SU-DHL-6 (cell line): ENCODE measurements around the gene FNBP1L.
"Not testable (repeated sequence)": the region's sequence is repeated elsewhere in the genome, so short reads cannot be mapped to it uniquely, and the experiment has no call there.

Source experiments
- H2AFZ ChIP-seq: fragments of 200-600 bp; sonication (generic); 2 replicates; pipeline ENCODE4 v1.6.1; 2014; ENCODE audit warnings: low read depth, mild to moderate bottlenecking, moderate library complexity, mixed read lengths, antibody characterized with exemption, low read length; ENCODE audit not compliant: severe bottlenecking
- H3F3A ChIP-seq: fragments of 200-600 bp; shearing (Covaris generic); 2 replicates; pipeline ENCODE4 v1.6.0; 2016; ENCODE audit warnings: antibody characterized with exemption, mild to moderate bottlenecking; ENCODE audit not compliant: insufficient read depth
- H3K27ac ChIP-seq: fragments of 200-600 bp; sonication (generic); 2 replicates; pipeline ENCODE4 v1.5.1; 2016; ENCODE audit warnings: low read depth, mild to moderate bottlenecking, low read length, moderate library complexity, mixed read lengths
- H3K27me3 ChIP-seq: fragments of 200-600 bp; sonication (generic), shearing (Covaris generic); 2 replicates; pipeline ENCODE4 v1.6.0; 2014; ENCODE audit warnings: mild to moderate bottlenecking, low read length
- H3K36me3 ChIP-seq: fragments of 200-600 bp; sonication (generic); 2 replicates; pipeline ENCODE4 v1.6.1; 2014; ENCODE audit warnings: mild to moderate bottlenecking, low read length, mixed read lengths
- H3K4me2 ChIP-seq: fragments of 300-600, 200-600 bp; shearing (Covaris generic), sonication (generic); 2 replicates; pipeline ENCODE4 v1.6.0; 2014; ENCODE audit warnings: low read length, low read depth, mild to moderate bottlenecking; ENCODE audit not compliant: poor library complexity, severe bottlenecking
- H3K4me3 ChIP-seq: fragments of 200-600 bp; sonication (generic); 2 replicates; pipeline ENCODE4 v1.5.1; 2014; ENCODE audit warnings: antibody characterized with exemption, low read length, mild to moderate bottlenecking, mixed read lengths; ENCODE audit not compliant: insufficient read depth, poor library complexity, severe bottlenecking
- H3K79me2 ChIP-seq: fragments of 200-600 bp; sonication (generic); 2 replicates; pipeline ENCODE4 v1.6.1; 2014; ENCODE audit warnings: mild to moderate bottlenecking, low read length, moderate library complexity; ENCODE audit not compliant: insufficient read depth
- H3K9ac ChIP-seq: fragments of 200-600 bp; sonication (generic); 2 replicates; pipeline ENCODE4 v1.7.0; 2014; ENCODE audit warnings: mild to moderate bottlenecking, low read length
- H3K9me2 ChIP-seq: fragments of 200-600 bp; sonication (generic); replicated peaks from 2 replicates; pipeline ENCODE4 v1.6.1; 2014; ENCODE audit warnings: low read length; ENCODE audit not compliant: insufficient read depth
- H3K9me3 ChIP-seq: fragments of 200-600 bp; sonication (generic); 2 replicates; pipeline ENCODE4 v1.6.1; 2014; ENCODE audit warnings: low read length, mixed read lengths; ENCODE audit not compliant: insufficient read depth
- H4K20me1 ChIP-seq: fragments of 200-600 bp; sonication (generic); 2 replicates; pipeline ENCODE4 v1.6.1; 2014; ENCODE audit warnings: low read depth, mild to moderate bottlenecking, antibody characterized with exemption, low read length, moderate library complexity, mixed read lengths
- CTCF ChIP-seq: fragments of 200-600 bp; sonication (generic); IDR thresholded peaks from one replicate; pipeline ENCODE4 v1.5.1; 2017; ENCODE audit warnings: antibody characterized with exemption, mild to moderate bottlenecking, low read length, moderate library complexity; ENCODE audit not compliant: insufficient read depth, poor library complexity, severe bottlenecking
- EZH2phosphoT487 ChIP-seq: fragments of 200-600 bp; sonication (generic), shearing (Covaris generic); conservative IDR thresholded peaks from 2 replicates; pipeline ENCODE4 v1.6.1; 2018; ENCODE audit warnings: mild to moderate bottlenecking, antibody characterized with exemption, low read length, moderate library complexity, mixed read lengths

The FNBP1L gene

DNA sequence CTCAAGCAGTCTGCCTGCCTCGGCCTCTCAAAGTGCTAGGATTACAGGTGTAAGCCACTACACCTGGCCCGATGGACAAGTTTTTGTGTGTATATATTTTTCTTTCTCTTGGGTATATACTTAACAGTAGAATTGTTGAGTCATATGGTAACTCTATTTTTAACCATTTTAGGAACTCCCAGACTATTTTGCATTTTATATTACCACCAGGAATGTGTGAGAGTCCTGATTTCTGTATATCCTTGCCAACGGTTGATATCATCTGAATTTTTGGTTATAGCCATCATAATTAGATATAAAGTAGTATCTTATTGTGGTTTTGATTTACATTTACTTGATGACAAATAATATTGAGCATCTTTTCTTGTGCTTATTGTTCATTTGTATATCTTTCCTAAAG lies 20.7 kb downstream of the FNBP1L start:
- Histone ChIP-seq H3F3A (no peaks in the 10 kb centered on the region), H3K79me2 (no peaks in the 10 kb centered on the region), H3K27me3 (no peaks in the 10 kb centered on the region), H4K20me1 (no peaks in the 10 kb centered on the region), H3K9me3 (no peaks in the 10 kb centered on the region), H3K36me3 (no peaks in the 10 kb centered on the region), H2AFZ (no peak overlapping the region), H3K9ac (no peak overlapping the region), H3K4me3 (no peak overlapping the region), H3K4me2 (no peak overlapping the region), H3K27ac (no peak overlapping the region), H3K9me2 (no peaks in the 10 kb centered on the region)
- TF ChIP-seq CTCF, result no peak
- no peak for TF ChIP-seq EZH2phosphoT487

DNA sequence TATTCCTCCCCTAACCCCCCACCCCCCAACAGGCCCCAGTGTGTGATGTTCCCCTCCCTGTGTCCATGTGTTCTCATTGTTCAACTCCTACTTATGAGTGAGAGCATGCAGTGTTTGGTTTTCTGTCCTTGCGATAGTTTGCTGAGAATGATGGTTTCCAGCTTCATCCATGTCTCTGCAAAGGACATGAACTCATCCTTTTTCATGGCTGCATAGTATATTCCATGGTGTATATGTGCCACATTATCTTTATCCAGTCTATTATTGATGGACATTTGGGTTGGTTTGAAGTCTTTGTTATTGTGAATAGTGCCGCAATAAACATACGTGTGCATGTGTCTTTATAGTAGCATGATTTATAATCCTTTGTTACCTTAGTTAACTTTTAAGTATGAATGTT lies 21.3 kb downstream of the FNBP1L start:
- not testable (repeated sequence) for H3K9ac ChIP-seq, H3K27ac ChIP-seq, H3K4me3 ChIP-seq, H3K79me2 ChIP-seq, H3F3A ChIP-seq, H3K27me3 ChIP-seq, H3K4me2 ChIP-seq, H3K9me3 ChIP-seq, H2AFZ ChIP-seq, H3K36me3 ChIP-seq, H3K9me2 ChIP-seq, H4K20me1 ChIP-seq

DNA sequence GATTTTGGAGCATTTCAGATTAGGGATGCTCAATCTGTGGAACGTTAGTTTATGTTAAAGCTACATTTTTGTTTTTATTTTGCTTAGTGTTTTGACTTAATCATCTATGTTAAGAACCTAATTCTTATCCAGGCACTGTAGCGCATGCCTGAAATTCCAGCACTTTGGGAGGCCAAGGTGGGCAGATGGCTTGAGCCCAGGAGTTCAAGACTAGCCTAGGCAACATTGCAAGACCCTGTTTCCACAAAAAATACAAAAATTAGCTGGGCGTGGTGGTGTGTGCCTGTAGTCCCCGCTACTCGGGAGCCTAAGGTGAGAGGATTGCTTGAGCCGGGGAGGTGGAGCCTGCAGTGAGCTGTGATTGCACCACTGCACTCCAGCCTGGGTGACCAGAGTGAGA lies 23.4 kb downstream of the FNBP1L start:
- no peaks in the 10 kb centered on the region for H4K20me1 ChIP-seq
- H3K9me2 ChIP-seq, result no peaks in the 10 kb centered on the region
- no peaks in the 10 kb centered on the region for H3K36me3 ChIP-seq
- no peaks in the 10 kb centered on the region for H3K9me3 ChIP-seq
- no peak overlapping the region for H3K27ac ChIP-seq
- no peak for TF ChIP-seq CTCF
- no peak for TF ChIP-seq EZH2phosphoT487
- no peak overlapping the region for H3K4me3 ChIP-seq
- H3K79me2 ChIP-seq, result no peaks in the 10 kb centered on the region
- H3K9ac ChIP-seq, result no peak overlapping the region
- no peak overlapping the region for H2AFZ ChIP-seq
- no peaks in the 10 kb centered on the region for H3F3A ChIP-seq
- H3K27me3 ChIP-seq, result no peaks in the 10 kb centered on the region
- H3K4me2 ChIP-seq, result no peak overlapping the region

DNA sequence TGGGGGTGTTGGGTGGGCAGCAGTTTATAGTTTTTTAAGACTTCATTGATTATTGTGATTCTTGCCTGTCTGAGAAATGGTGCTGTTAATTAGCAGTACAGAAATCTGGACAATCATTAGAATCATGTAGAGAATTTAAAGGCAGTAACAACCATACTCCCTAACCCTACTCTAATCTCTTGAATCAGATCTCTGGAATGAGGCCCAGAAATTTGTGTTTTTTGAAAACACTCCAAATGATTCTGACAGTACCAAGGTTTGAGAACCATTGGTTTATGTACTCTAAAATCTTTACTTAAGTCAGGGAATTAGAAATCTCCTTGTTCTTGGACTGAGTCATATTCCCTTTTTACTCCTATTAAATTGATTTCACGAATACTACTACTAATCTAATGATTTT lies 24.0 kb downstream of the FNBP1L start:
- no peaks in the 10 kb centered on the region for H3K79me2 ChIP-seq

More for the DNA sequence above, 24.0 kb downstream of the FNBP1L start:
- TF ChIP-seq EZH2phosphoT487 (no peak), CTCF (no peak)
- no peaks in the 10 kb centered on the region for H3K36me3 ChIP-seq
- H3F3A ChIP-seq, result no peaks in the 10 kb centered on the region
- no peaks in the 10 kb centered on the region for H3K9me3 ChIP-seq
- H3K9ac ChIP-seq, result no peak overlapping the region
- no peak overlapping the region for H3K4me3 ChIP-seq
- no peak overlapping the region for H3K27ac ChIP-seq
- no peaks in the 10 kb centered on the region for H3K27me3 ChIP-seq
- H3K4me2 ChIP-seq, result no peak overlapping the region
- no peak overlapping the region for H2AFZ ChIP-seq
- no peaks in the 10 kb centered on the region for H4K20me1 ChIP-seq
- H3K9me2 ChIP-seq, result no peaks in the 10 kb centered on the region
